ENCODE data around the gene CPA2.

DNA sequence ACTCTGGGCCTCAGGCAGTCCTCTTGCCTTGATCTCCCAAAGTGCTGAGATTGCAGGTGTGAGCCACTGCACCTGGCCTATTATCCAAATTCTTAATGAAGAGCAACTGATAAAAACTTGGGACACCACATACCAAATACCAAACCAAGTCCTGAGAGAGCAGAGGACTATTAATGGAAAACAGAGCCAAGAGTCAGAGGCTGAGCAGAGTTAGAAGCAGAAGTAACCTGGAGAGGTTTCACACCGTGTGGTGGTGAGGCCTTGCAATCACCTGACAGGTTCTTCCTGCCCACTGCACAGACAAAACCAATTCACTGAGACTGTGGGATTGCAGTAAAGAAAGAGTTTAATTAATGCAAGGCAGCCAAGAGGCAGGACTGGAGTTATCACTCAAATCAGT lies 43.0 kb upstream of the CPA2 start:
- no peak for TF ChIP-seq POLR2A (IDR thresholded peaks at IDR 0.05)
- TF ChIP-seq, protein P1, sequence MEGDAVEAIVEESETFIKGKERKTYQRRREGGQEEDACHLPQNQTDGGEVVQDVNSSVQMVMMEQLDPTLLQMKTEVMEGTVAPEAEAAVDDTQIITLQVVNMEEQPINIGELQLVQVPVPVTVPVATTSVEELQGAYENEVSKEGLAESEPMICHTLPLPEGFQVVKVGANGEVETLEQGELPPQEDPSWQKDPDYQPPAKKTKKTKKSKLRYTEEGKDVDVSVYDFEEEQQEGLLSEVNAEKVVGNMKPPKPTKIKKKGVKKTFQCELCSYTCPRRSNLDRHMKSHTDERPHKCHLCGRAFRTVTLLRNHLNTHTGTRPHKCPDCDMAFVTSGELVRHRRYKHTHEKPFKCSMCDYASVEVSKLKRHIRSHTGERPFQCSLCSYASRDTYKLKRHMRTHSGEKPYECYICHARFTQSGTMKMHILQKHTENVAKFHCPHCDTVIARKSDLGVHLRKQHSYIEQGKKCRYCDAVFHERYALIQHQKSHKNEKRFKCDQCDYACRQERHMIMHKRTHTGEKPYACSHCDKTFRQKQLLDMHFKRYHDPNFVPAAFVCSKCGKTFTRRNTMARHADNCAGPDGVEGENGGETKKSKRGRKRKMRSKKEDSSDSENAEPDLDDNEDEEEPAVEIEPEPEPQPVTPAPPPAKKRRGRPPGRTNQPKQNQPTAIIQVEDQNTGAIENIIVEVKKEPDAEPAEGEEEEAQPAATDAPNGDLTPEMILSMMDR (IDR thresholded peaks at IDR 0.05) = no peak
